Right ventricle myocardium superior (tissue), 1 donor: Measurements from ENCODE around the gene RUNX3. TPM values are rescaled to one million over a fixed set of nuclear protein-coding genes. Genes with fewer than 3 reads are reported as not detected.

ENCODE experiments used
- ATAC-seq: fragments of 200-7000 bp; cut with Tn5 transposase; one replicate; pipeline ENCODE4 v1.9.1; 2020; ENCODE audit warnings: mild to moderate bottlenecking; ENCODE audit not compliant: poor library complexity
- DNase-seq: peaks from one replicate; pipeline ENCODE4 v3.0.0-alpha.2; 2020
- intact Hi-C: fragments of 100-400 bp; cut with DNase I; formaldehyde crosslinking; loops from one replicate; pipeline ENCODE4 v1.11.2; 2022
- total RNA-seq: library from RNA; stranded (reverse); fragmentation: NEBNext Ultra II Directional; extraction: Animal tissue kit (Norgen Biotek cat#: 25700); gene quantifications from one replicate; pipeline ENCODE4 v1.2.1, GENCODE V29; 2021
- donor health status: DM: no; HTN: yes; CAD: no; lungs with severe emphysema.

The RUNX3 gene
- total RNA-seq, 1 donor from 2014 or later, result 1.0 TPM

GRCh38 chr1:24934310-24935195 is 4.5 kb upstream of the RUNX3 start:
- DNase-seq (peak; percentile 10), ATAC-seq (no peak)
- intact Hi-C loops, result no loop called here

GRCh38 chr1:24933468-24933867 is 3.4 kb upstream of the RUNX3 start:
- intact Hi-C loops, result no loop called here
- no peak for ATAC-seq
- peak; percentile 22 for DNase-seq

GRCh38 chr1:24932725-24933294 is 2.7 kb upstream of the RUNX3 start:
- ATAC-seq (no peak), DNase-seq (peak; percentile 26)
- intact Hi-C loops, result no loop called here

- DNase-seq (peak; percentile 69), ATAC-seq (peak; percentile 81)
- intact Hi-C loops, result no loop called here
Measured at GRCh38 chr1:24932284-24932683, 2.2 kb upstream of the RUNX3 start.

- intact Hi-C loops, result no loop called here
- ATAC-seq (no peak), DNase-seq (no peak)
Measured at GRCh38 chr1:24931468-24932231, 1.6 kb upstream of the RUNX3 start.

- intact Hi-C loops, result no loop called here
- ATAC-seq (no peak), DNase-seq (peak; percentile 5)
Measured at GRCh38 chr1:24931146-24931467, 1.0 kb upstream of the RUNX3 start.

- intact Hi-C loops, result no loop called here
- DNase-seq, result peak; percentile 44
- ATAC-seq, result peak; percentile 5
Measured at GRCh38 chr1:24929398-24930259, 447 bp downstream of the RUNX3 start.

GRCh38 chr1:24928689-24929397 is 1.2 kb downstream of the RUNX3 start:
- DNase-seq, result peak; percentile 42
- intact Hi-C loops, result no loop called here
- ATAC-seq, result peak; percentile 20

- ATAC-seq, result no peak
- peak; percentile 7 for DNase-seq
- intact Hi-C loops, result no loop called here
Measured at GRCh38 chr1:24927988-24928688, 1.9 kb downstream of the RUNX3 start.

- ATAC-seq (no peak), DNase-seq (peak; percentile 30)
- intact Hi-C loops, result no loop called here
Measured at GRCh38 chr1:24927473-24927872, 2.6 kb downstream of the RUNX3 start.

- DNase-seq (peak; percentile 30), ATAC-seq (no peak)
- intact Hi-C loops, result no loop called here
Measured at GRCh38 chr1:24926563-24927249, 3.4 kb downstream of the RUNX3 start.

GRCh38 chr1:24925963-24926362 is 4.1 kb downstream of the RUNX3 start:
- intact Hi-C loops, result no loop called here

GRCh38 chr1:24925082-24925779 is 4.8 kb downstream of the RUNX3 start:
- DNase-seq (peak; percentile 29), ATAC-seq (no peak)
- intact Hi-C loops, result no loop called here

More at GRCh38 chr1:24925963-24926362, 4.1 kb downstream of the RUNX3 start:
- DNase-seq (peak; percentile 3), ATAC-seq (no peak)

GRCh38 chr1:24923485-24924113 is 6.5 kb downstream of the RUNX3 start:
- no peak for ATAC-seq
- intact Hi-C loops, result no loop called here
- peak; percentile 11 for DNase-seq

- intact Hi-C loops, result no loop called here
- ATAC-seq (no peak), DNase-seq (no peak)
Measured at GRCh38 chr1:24921938-24922662, 8.0 kb downstream of the RUNX3 start.
